Vagina (tissue), 2 donors: ENCODE data around the gene B4GALT7.
"Not testable (repeated sequence)": the region's sequence is repeated elsewhere in the genome, so short reads cannot be mapped to it uniquely, and the experiment has no call there.

ENCODE experiments used
- CTCF ChIP-seq, 3 experiments: fragments of 450-650 bp in 2 of 3; fragments of 200-600 bp in 1 of 3; sonication (generic) in 1 of 3; IDR thresholded peaks; one replicate each; pipeline ENCODE4 v1.5.1; 2017 to 2019; ENCODE audit warnings: antibody characterized with exemption in 3 of 3, mild to moderate bottlenecking in 2 of 3, moderate library complexity in 2 of 3
- POLR2A ChIP-seq, 2 donors: fragments of 450-650 bp; IDR thresholded peaks; one replicate each; pipeline ENCODE4 v1.6.1; 2017; ENCODE audit warnings: antibody characterized with exemption in 2 of 2, mild to moderate bottlenecking in 2 of 2, moderate library complexity in 2 of 2
- POLR2AphosphoS5 ChIP-seq, 2 donors: sonication (generic); formaldehyde crosslinking; IDR thresholded peaks; one replicate each; pipeline ENCODE4 v1.9.0; 2017; ENCODE audit warnings: antibody characterized with exemption in 2 of 2, mild to moderate bottlenecking in 2 of 2, low read depth in 1 of 2; ENCODE audit not compliant: insufficient read depth in 1 of 2

GRCh38 chr5:177657846-177658245 lies 57.9 kb downstream of the B4GALT7 start:
- not testable (repeated sequence) for TF ChIP-seq CTCF (IDR thresholded peaks at IDR 0.05); POLR2A (IDR thresholded peaks at IDR 0.05); POLR2AphosphoS5 (IDR thresholded peaks at IDR 0.05; ENCODE audit: insufficient read depth in 1 of 2, low read depth in 1 of 2)
